Activated CD4-positive, alpha-beta memory T cell treated with anti-CD3 and anti-CD28 coated beads, Interleukin-2, amount 10 ng/mL, durations not matched to agents 7 days and 5 days (primary cell): ENCODE measurements around the gene ZMIZ2. TPM values are rescaled to one million over a fixed set of nuclear protein-coding genes. Genes with fewer than 3 reads are reported as not detected.
"Not testable (repeated sequence)": the region's sequence is repeated elsewhere in the genome, so short reads cannot be mapped to it uniquely, and the experiment has no call there.

Experiments
- CTCF ChIA-PET: fragments of 350-600 bp; sonication (Branson Sonifier 250); formaldehyde crosslinking; loops from one replicate; lab custom pipeline; 2021; ENCODE audit warnings: antibody characterized with exemption, inconsistent platforms; lab: Charles Lee
- POLR2A ChIA-PET: fragments of 350-600 bp; sonication (Branson Sonifier 250); formaldehyde crosslinking; loops from one replicate; lab custom pipeline; 2021; ENCODE audit warnings: antibody characterized with exemption; lab: Charles Lee
- DNase-seq: peaks from one replicate; pipeline ENCODE4 v3.0.0-alpha.2; 2020
- H3K27ac Mint-ChIP-seq: one replicate; pipeline ENCODE4 v1.8.0; 2021; ENCODE audit warnings: mild to moderate bottlenecking, mixed read lengths
- H3K27me3 Mint-ChIP-seq: one replicate; pipeline ENCODE4 v1.8.0; 2021; ENCODE audit warnings: mixed read lengths
- H3K36me3 Mint-ChIP-seq: one replicate; pipeline ENCODE4 v1.8.0; 2021; ENCODE audit warnings: low read depth, mixed read lengths
- H3K4me1 Mint-ChIP-seq: one replicate; pipeline ENCODE4 v1.8.0; 2021; ENCODE audit warnings: mixed read lengths
- H3K4me3 Mint-ChIP-seq: one replicate; pipeline ENCODE4 v1.8.0; 2021; ENCODE audit warnings: mild to moderate bottlenecking, mixed read lengths
- H3K9me3 Mint-ChIP-seq: one replicate; pipeline ENCODE4 v1.8.0; 2021; ENCODE audit warnings: mixed read lengths
- total RNA-seq, 2 experiments: library from RNA; stranded (reverse); gene quantifications; one replicate each; pipeline ENCODE4 v1.2.3, GENCODE V29; 2021

The ZMIZ2 gene
- total RNA-seq, 2 experiments from 2014 or later, result 85.2 to 91.4 TPM

DNA sequence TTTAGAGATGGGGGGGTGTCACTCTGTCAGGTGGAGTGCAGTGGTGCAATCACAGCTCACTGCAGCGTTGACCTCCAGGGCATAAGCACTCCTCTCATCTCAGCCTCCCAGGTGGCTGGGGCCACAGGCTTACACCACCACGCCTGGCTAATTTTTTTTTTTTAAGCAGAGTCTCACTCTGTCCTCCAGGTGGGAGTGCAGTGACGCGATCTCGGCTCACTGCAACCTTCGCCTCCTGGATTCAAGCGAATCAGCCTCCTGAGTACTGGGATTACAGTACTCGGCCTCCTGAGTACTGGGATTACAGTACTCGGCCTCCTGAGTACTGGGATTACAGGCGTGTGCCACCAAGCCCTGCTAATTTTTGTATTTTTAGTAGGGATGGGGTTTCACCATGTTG lies 24.2 kb downstream of the ZMIZ2 start:
- ChIA-PET POLR2A (no interaction called here), CTCF (no interaction called here)
- H3K4me1 Mint-ChIP-seq, result peaks cover 30% of the 10 kb centered on the region
- H3K4me3 Mint-ChIP-seq, result no peak overlapping the region
- H3K27me3 Mint-ChIP-seq, result peaks cover 13% of the 10 kb centered on the region
- H3K36me3 Mint-ChIP-seq, result peaks cover 18% of the 10 kb centered on the region
- no peaks in the 10 kb centered on the region for H3K9me3 Mint-ChIP-seq
- DNase-seq, result no peak
- no peak overlapping the region for H3K27ac Mint-ChIP-seq

DNA sequence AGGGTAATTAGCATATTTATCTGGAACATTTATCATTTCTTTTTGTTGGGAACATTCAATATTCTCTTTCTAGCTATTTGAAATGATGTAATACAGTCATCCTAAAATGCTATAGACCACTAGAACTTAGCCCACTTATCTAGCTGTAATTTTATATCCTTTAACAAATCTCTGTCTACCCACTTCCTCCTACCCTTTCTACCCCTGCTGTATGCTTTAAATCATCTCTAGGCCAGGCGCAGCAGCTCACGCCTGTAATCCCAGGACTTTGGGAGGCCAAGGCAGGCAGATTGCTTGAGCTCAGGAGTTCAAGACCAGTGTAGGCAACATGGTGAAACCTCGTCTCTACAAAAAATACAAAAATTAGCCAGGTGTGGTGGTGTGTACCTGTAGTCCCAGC lies 25.8 kb downstream of the ZMIZ2 start:
- POLR2A ChIA-PET, result interaction anchor here (1.0 kb wide), 1 partner anchor 24 kb away, joined by 3 read pairs; no protein-coding TSS in a partner anchor
- H3K4me1 Mint-ChIP-seq, result peaks cover 14% of the 10 kb centered on the region
- not testable (repeated sequence) for H3K27ac Mint-ChIP-seq, H3K4me3 Mint-ChIP-seq, DNase-seq, H3K9me3 Mint-ChIP-seq
- CTCF ChIA-PET, result interaction anchor here (1.6 kb wide), 1 partner anchor 209 kb away, joined by 3 read pairs; no protein-coding TSS in a partner anchor
- H3K36me3 Mint-ChIP-seq, result peaks cover 10% of the 10 kb centered on the region
- H3K27me3 Mint-ChIP-seq, result peaks cover 13% of the 10 kb centered on the region

DNA sequence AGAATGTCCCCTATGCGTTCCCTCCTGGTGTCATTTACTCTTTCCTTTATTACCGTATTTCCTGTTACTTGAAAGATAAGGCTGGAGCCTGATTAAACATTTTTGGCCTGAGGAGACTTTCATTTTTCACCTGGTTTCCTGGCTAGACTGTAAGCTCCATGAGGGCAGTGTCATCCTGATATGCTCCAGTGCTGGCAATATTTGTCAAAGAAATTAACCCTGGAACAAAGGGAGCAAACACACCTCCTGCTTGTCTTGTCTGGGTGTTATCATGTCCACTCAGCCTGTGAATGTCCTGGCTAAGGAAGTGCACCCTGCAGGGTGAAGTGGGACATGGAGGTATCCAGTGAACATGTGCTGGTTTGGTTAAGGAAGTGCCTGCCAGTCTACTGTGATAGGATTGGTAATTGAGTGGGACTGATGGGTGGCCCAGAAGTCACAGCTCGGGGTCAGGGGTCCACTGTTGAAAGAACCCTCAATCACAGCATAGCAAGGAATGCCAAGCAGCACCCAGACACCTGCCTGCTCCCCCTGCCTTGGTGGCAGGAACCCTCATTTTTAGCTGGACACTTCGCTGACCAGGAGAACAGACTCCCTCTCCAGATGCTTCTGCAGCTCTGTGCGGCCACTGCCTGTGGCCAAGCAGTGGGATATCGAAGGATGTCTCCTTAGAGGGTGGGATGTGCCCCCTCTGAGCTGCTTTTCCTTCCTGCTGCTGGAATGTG lies 26.9 kb downstream of the ZMIZ2 start:
- H3K27me3 Mint-ChIP-seq, result peaks cover 13% of the 10 kb centered on the region
- POLR2A ChIA-PET, result interaction anchor here (0.6 kb wide), 1 partner anchor 187 kb away, joined by 3 read pairs; no protein-coding TSS in a partner anchor
- H3K9me3 Mint-ChIP-seq, result no peaks in the 10 kb centered on the region

DNA sequence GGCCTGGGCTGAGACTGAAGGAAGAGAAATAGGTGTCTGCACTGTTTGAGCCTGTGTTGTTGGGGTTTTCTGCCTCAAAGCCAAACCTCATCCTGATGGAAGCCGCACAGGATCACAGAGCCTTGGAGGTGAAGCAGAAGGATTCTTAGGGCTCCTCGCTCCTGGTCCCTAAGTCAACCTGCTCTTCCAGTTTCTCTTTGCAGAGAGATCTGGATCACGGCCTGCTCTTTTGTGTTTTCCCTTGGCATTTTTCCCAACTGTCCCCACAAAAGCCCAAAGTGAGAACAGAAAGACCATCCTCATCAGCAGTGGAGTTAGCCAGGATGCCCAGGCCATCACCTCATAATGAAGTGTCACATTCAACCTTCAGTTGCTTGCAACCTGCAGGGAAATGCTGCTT lies 27.6 kb downstream of the ZMIZ2 start:
- Mint-ChIP-seq H3K27ac (no peak overlapping the region), H3K4me3 (no peak overlapping the region), H3K9me3 (no peaks in the 10 kb centered on the region), H3K4me1 (peaks cover 4% of the 10 kb centered on the region), H3K36me3 (peaks cover 3% of the 10 kb centered on the region), H3K27me3 (peaks cover 13% of the 10 kb centered on the region)
- no peak for DNase-seq
- POLR2A ChIA-PET, result no interaction called here
- CTCF ChIA-PET, result no interaction called here

More for the DNA sequence above, 26.9 kb downstream of the ZMIZ2 start:
- Mint-ChIP-seq H3K4me3 (no peak overlapping the region), H3K4me1 (peaks cover 5% of the 10 kb centered on the region), H3K36me3 (peaks cover 4% of the 10 kb centered on the region), H3K27ac (no peak overlapping the region)
- no peak for DNase-seq
- CTCF ChIA-PET, result interaction anchor here (1.6 kb wide), 1 partner anchor 210 kb away, joined by 3 read pairs; no protein-coding TSS in a partner anchor

DNA sequence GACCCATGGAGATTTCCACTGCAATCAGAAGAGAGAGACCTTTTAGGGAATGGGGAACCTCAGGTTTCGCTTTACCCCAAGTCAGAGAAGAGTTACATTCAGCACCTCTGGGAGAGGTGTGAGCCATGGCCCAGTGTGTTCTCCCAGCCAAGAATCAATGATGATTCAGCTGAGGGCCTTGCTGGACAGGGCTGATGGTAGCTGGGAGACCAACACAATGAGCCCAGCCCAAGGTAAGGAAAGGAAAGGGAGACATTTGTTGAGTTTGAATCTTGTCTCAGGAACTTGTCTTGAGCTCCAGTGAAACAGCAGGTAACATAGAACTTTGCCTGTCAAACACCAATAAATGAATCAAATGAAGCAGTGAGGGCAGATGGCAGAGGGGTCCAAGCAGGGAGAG lies 33.8 kb downstream of the ZMIZ2 start:
- ChIA-PET CTCF (no interaction called here), POLR2A (no interaction called here)
- Mint-ChIP-seq H3K9me3 (peaks cover 9% of the 10 kb centered on the region), H3K4me1 (no peaks in the 10 kb centered on the region), H3K36me3 (no peaks in the 10 kb centered on the region), H3K4me3 (no peak overlapping the region), H3K27me3 (no peaks in the 10 kb centered on the region), H3K27ac (no peak overlapping the region)
- no peak for DNase-seq

DNA sequence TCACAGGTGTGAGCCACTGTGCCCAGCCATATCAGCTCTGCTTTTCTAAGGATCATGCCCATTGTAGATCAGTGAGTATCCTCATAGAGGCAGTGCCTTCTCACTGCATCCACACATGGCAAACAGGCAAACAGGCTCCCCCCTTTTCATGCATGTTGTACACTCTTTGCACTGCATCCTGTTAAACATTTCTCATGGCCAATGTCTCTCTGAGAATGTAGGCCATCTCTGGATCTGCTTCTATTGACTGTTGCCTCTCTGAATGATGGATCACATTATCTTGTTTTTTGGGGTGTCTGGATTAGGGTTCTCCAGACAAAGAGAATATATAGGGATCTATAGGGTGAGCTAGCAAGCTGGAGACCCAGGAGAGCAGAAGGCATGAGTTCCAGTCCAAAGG lies 34.8 kb downstream of the ZMIZ2 start:
- peaks cover 9% of the 10 kb centered on the region for H3K9me3 Mint-ChIP-seq
- ChIA-PET CTCF (no interaction called here), POLR2A (interaction anchor here (1.5 kb wide), 1 partner anchor 15 kb away, joined by 4 read pairs; no protein-coding TSS in a partner anchor)
- H3K4me3 Mint-ChIP-seq, result no peak overlapping the region
- DNase-seq, result no peak
- H3K4me1 Mint-ChIP-seq, result no peaks in the 10 kb centered on the region
- no peak overlapping the region for H3K27ac Mint-ChIP-seq
- H3K27me3 Mint-ChIP-seq, result no peaks in the 10 kb centered on the region
- no peaks in the 10 kb centered on the region for H3K36me3 Mint-ChIP-seq

DNA sequence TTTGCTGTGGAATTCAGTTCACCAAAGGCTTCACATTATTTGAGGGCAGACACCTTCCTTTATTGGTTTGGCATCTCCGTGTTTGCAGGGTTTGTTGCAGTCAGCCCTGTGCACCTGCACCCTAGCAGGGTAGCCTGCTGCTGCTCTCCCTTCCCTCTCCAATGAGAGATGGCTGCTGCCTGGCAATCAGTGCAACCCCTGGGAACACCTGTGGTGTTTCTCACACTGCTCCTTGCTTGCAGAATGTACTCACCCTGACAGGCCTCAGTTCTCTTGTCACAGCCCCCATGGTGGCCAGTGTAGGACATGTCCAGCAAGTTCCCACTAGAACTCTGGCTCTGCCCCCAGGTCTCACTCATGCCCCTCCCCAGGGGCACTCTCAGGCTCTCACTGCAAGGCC lies 35.7 kb downstream of the ZMIZ2 start:
- Mint-ChIP-seq H3K27me3 (no peaks in the 10 kb centered on the region), H3K9me3 (peaks cover 9% of the 10 kb centered on the region), H3K4me3 (no peak overlapping the region), H3K36me3 (no peaks in the 10 kb centered on the region), H3K27ac (no peak overlapping the region), H3K4me1 (no peaks in the 10 kb centered on the region)
- DNase-seq, result no peak
- CTCF ChIA-PET, result no interaction called here
- POLR2A ChIA-PET, result interaction anchor here (1.5 kb wide), 1 partner anchor 14 kb away, joined by 4 read pairs; no protein-coding TSS in a partner anchor

DNA sequence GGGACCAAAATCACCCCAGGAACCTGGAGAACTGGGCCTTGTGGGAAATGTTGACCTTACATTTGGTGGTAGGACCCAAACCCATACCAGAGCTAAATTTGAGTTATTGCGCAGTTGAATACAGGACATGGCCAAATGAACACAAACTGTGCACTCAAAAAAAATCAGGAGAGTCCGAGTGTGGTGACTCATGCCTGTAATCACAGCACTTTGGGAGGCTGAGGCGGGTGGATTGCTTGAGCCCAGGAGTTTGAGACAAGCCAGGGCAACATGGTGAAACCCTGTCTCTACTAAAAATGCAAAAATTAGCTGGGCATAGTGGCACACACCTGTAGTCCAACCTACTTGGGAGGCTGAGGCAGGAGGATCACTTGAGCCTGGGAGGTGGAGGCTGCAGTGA lies 36.6 kb downstream of the ZMIZ2 start:
- H3K9me3 Mint-ChIP-seq, H3K36me3 Mint-ChIP-seq, POLR2A ChIA-PET, H3K4me1 Mint-ChIP-seq, H3K27ac Mint-ChIP-seq, CTCF ChIA-PET, DNase-seq, H3K27me3 Mint-ChIP-seq, H3K4me3 Mint-ChIP-seq: not testable (repeated sequence)

DNA sequence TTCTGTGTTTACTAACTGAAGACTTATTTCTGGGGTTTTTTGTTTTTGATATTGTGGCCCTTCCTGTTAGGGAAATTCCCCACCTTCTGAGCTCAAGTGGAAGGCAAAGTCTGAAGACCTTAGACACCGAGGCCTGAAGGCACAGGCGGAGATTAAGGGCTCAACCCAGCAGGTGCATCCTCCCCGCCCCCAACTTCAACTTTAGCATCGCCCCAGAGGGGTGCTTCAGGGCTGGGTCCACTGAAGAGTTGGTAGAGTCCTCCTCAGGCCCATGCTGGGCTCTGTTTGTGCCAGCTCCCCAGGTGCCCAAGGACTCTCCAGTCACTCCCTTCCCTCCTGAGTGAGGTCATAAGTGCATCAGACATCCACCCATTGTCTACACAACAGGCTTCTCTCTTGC lies 38.4 kb downstream of the ZMIZ2 start:
- no peaks in the 10 kb centered on the region for H3K4me1 Mint-ChIP-seq
- no peaks in the 10 kb centered on the region for H3K27me3 Mint-ChIP-seq
- H3K27ac Mint-ChIP-seq, result no peak overlapping the region
- ChIA-PET POLR2A (interaction anchor here (1.0 kb wide), 1 partner anchor 168 kb away, joined by 3 read pairs; no protein-coding TSS in a partner anchor), CTCF (interaction anchor here (0.5 kb wide), 1 partner anchor 163 kb away, joined by 3 read pairs; no protein-coding TSS in a partner anchor)
- DNase-seq, result no peak
- no peak overlapping the region for H3K4me3 Mint-ChIP-seq
- H3K36me3 Mint-ChIP-seq, result no peaks in the 10 kb centered on the region
- H3K9me3 Mint-ChIP-seq, result peaks cover 9% of the 10 kb centered on the region

DNA sequence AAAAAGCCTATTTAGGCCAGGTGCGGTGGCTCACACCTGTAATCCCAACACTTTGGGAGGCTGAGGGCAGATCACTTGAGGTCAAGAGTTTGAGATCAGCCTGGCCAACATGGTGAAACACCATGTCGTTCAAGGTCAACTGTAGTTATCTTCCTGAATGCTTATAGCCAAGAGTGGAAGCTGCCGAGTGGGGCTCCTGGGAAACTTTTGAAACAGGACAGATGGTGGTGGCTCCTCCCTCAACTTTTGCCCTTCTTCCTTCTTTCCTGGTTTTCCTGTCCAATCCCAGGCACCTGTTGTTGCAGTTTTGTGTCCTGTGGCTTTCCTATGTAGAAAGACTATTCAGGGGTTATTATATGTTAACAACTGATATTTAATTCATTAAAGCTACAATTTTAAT lies 39.1 kb downstream of the ZMIZ2 start:
- Mint-ChIP-seq H3K36me3 (no peaks in the 10 kb centered on the region), H3K27me3 (no peaks in the 10 kb centered on the region), H3K4me1 (no peaks in the 10 kb centered on the region), H3K4me3 (no peak overlapping the region), H3K27ac (no peak overlapping the region), H3K9me3 (peaks cover 6% of the 10 kb centered on the region)
- ChIA-PET POLR2A (no interaction called here), CTCF (no interaction called here)
- DNase-seq, result no peak

DNA sequence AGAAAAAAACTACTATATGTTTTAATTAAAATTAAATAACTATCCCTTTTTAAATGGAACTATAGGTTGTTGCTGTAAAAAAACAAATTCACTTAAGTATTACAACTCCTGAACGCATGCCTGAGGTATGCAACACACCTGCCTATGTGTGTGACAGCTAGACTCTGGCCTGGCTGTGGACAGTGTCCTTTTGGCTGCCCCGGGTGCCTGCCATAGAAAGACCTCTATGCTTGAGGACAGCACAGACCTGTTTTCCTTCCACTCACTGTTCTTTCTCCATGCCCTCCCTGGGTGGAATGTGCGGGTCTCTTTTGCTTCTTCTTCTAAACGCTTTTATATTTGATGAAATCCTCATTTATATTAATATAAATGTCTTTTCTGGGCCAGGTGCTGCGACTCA lies 41.3 kb downstream of the ZMIZ2 start:
- no peak overlapping the region for H3K27ac Mint-ChIP-seq
- H3K4me3 Mint-ChIP-seq, result no peak overlapping the region
- CTCF ChIA-PET, result no interaction called here
- no peaks in the 10 kb centered on the region for H3K27me3 Mint-ChIP-seq
- H3K4me1 Mint-ChIP-seq, result peaks cover 2% of the 10 kb centered on the region
- no peak for DNase-seq
- POLR2A ChIA-PET, result no interaction called here
- no peaks in the 10 kb centered on the region for H3K36me3 Mint-ChIP-seq
- no peaks in the 10 kb centered on the region for H3K9me3 Mint-ChIP-seq

DNA sequence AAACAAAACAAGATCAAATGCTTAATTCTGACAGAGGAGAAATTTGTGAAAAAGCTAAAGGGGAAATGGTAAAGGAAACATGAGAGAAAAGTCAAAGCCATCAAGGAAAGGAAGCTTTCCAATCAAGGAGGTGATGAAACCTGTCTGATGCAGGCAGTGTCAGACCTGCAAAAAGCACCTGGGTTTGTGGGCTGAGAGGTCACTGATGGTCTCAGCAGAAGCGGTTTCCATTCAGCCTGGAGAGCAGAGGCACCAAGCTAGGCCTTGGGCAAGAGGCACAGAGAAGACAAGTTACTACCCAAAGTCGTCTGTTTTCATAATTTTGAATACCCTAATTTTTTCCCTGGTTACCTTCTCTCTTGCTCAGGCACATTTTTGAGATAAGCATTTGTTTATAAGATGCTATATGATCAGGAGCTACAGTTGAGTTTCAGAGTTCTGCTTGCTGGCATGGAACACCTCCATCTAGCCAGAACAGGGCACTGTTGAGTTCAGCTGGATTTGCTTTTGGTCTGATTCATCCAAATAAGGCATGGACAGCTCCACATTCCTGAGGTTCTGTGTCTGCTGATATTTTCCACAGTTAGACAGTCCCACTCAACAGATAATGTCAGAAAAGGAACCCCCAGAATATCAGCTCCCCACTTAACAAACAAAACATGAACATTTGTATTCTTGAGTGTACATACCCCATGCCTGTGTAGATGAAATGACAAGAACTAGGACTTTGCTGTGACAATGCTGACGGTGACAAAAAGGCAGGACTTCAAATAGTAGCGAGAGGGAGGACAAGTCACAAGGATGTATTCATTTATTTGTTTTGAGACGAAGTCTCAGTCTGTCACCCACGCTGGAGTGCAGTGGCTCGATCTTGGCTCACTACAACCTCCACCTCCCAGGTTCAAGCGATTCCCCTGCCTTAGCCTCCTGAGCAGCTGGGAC lies 42.9 kb downstream of the ZMIZ2 start:
- Mint-ChIP-seq H3K36me3 (no peaks in the 10 kb centered on the region), H3K4me3 (no peak overlapping the region), H3K4me1 (peaks cover 7% of the 10 kb centered on the region), H3K9me3 (no peaks in the 10 kb centered on the region), H3K27me3 (no peaks in the 10 kb centered on the region), H3K27ac (no peak overlapping the region)
- ChIA-PET POLR2A (interaction anchor here (0.7 to 1.1 kb wide), 3 partner anchors 42 to 217 kb away, joined by 3 read pairs; no protein-coding TSS in a partner anchor), CTCF (no interaction called here)
- no peak for DNase-seq

DNA sequence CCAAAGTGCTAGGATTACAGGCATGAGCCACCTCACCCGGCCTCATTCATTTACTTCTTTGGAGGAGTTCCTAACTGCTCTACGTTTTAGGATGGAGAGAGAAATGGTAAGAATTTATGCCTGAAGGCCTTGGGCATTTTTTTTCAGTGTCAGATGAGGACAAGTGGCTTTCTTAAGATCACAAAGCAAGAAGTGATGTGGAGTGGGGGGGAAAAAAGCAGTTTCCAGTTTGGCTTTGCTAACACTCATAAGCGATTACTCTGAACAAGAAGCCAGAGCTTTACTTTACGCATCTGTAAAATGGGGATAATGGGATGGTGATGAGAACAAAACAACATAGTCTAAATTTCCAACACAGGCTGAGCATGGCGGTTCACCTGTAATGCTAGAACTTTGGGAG lies 45.3 kb downstream of the ZMIZ2 start:
- no peak overlapping the region for H3K4me3 Mint-ChIP-seq

More for the DNA sequence above, 45.3 kb downstream of the ZMIZ2 start:
- H3K36me3 Mint-ChIP-seq, result peaks cover 18% of the 10 kb centered on the region
- DNase-seq, result no peak
- no peaks in the 10 kb centered on the region for H3K9me3 Mint-ChIP-seq
- POLR2A ChIA-PET, result interaction anchor here (2.3 to 2.6 kb wide), 2 partner anchors 91 to 187 kb away, joined by 7 to 9 read pairs; partner anchors contain the start of genes OGDH and PURB
- peak overlapping the region; percentile 1 for H3K27ac Mint-ChIP-seq
- peaks cover 15% of the 10 kb centered on the region for H3K4me1 Mint-ChIP-seq
- no peaks in the 10 kb centered on the region for H3K27me3 Mint-ChIP-seq
- CTCF ChIA-PET, result no interaction called here
